ENCODE data around the gene OR1I1.

- TF ChIP-seq SPI1 (IDR thresholded peaks at IDR 0.05; ENCODE audit: borderline replicate concordance, low read depth) = no peak
- no peak for TF ChIP-seq POLR2AphosphoS5 (IDR thresholded peaks at IDR 0.05; ENCODE audit: low read depth)
- TF ChIP-seq GABPA (IDR thresholded peaks at IDR 0.05; ENCODE audit: low read depth) = no peak
- TF ChIP-seq CTCF (IDR thresholded peaks at IDR 0.05; ENCODE audit: insufficient read depth, low read length) = no peak
- TF ChIP-seq REST (IDR thresholded peaks at IDR 0.05; ENCODE audit: insufficient replicate concordance, low read depth) = no peak
These were observed 5.2 kb downstream of the OR1I1 start for GRCh38 chr19:15087182-15087581.
